GM19463 (cell line): ENCODE results near the gene VTI1A.
"Not testable (repeated sequence)": the region's sequence is repeated elsewhere in the genome, so short reads cannot be mapped to it uniquely, and the experiment has no call there.

Experiments used
- ATAC-seq: cut with Tn5 transposase; IDR thresholded peaks from one replicate; pipeline ENCODE4 v1.9.1; 2021; ENCODE audit warnings: mild to moderate bottlenecking, moderate library complexity; ENCODE audit not compliant: unreplicated experiment

VTI1A gene

GRCh38 chr10:112585126-112585525 lies 138.1 kb downstream of the VTI1A start:
- ATAC-seq = no peak

- no peak for ATAC-seq
Observed at GRCh38 chr10:112585960-112586359, 138.9 kb downstream of the VTI1A start.

GRCh38 chr10:112587729-112588128 lies 140.7 kb downstream of the VTI1A start:
- ATAC-seq = no peak

GRCh38 chr10:112588225-112588990 lies 141.4 kb downstream of the VTI1A start:
- no peak for ATAC-seq

GRCh38 chr10:112589081-112589480 lies 142.1 kb downstream of the VTI1A start:
- no peak for ATAC-seq

- ATAC-seq = not testable (repeated sequence)
Observed at GRCh38 chr10:112590786-112591185, 143.8 kb downstream of the VTI1A start.

- no peak for ATAC-seq
Observed at GRCh38 chr10:112593023-112593422, 146.0 kb downstream of the VTI1A start.

- no peak for ATAC-seq
Observed at GRCh38 chr10:112601214-112602090, 154.4 kb downstream of the VTI1A start.

GRCh38 chr10:112603062-112603461 lies 156.0 kb downstream of the VTI1A start:
- ATAC-seq = no peak

GRCh38 chr10:112605063-112605462 lies 158.0 kb downstream of the VTI1A start:
- ATAC-seq = no peak

- ATAC-seq = no peak
Observed at GRCh38 chr10:112607506-112607905, 160.5 kb downstream of the VTI1A start.

GRCh38 chr10:112613620-112614019 lies 166.6 kb downstream of the VTI1A start:
- ATAC-seq = no peak

GRCh38 chr10:112614072-112614471 lies 167.1 kb downstream of the VTI1A start:
- no peak for ATAC-seq

GRCh38 chr10:112614586-112614985 lies 167.6 kb downstream of the VTI1A start:
- ATAC-seq = no peak

- no peak for ATAC-seq
Observed at GRCh38 chr10:112615269-112615668, 168.3 kb downstream of the VTI1A start.

GRCh38 chr10:112616647-112617046 lies 169.6 kb downstream of the VTI1A start:
- ATAC-seq = no peak

- no peak for ATAC-seq
Observed at GRCh38 chr10:112618814-112619213, 171.8 kb downstream of the VTI1A start.

GRCh38 chr10:112619556-112619955 lies 172.5 kb downstream of the VTI1A start:
- ATAC-seq = no peak

- ATAC-seq = no peak
Observed at GRCh38 chr10:112622786-112623185, 175.8 kb downstream of the VTI1A start.

- no peak for ATAC-seq
Observed at GRCh38 chr10:112624546-112625048, 177.6 kb downstream of the VTI1A start.

GRCh38 chr10:112628951-112629609 lies 182.1 kb downstream of the VTI1A start:
- ATAC-seq = no peak
